ENCODE measurements around the gene CR1L. TPM values are rescaled to one million over a fixed set of nuclear protein-coding genes. Genes with fewer than 3 reads are reported as not detected.

Gene CR1L
- total and polyA plus RNA-seq, 9 of the 15 experiments (the other 6 are each of a cell fraction or from before 2014, with no cell fraction given): 10.1 to 74.8 (median 34.3) TPM

GRCh38 chr1:207752456-207752998, 107.6 kb downstream of the CR1L start (continued):
- TF ChIP-seq SMARCC2 (IDR thresholded peaks at IDR 0.05; ENCODE audit: low read depth): 0 out of 2 replicates have a peak, but pooled peaks have one; percentile 58
- TF ChIP-seq ZBTB7A (IDR thresholded peaks at IDR 0.05; ENCODE audit: borderline replicate concordance, control insufficient read depth, low read depth, low read length): peak; percentile 24; the same call in 1 of the 2 replicates
- TF ChIP-seq CREB5 (CRISPR knock-in tag; IDR thresholded peaks at IDR 0.05): no peak
- no peak for TF ChIP-seq PCBP2 (IDR thresholded peaks at IDR 0.05; ENCODE audit: low read depth, low read length, poor library complexity, severe bottlenecking)
- no peak for TF ChIP-seq CSDE1 (IDR thresholded peaks at IDR 0.05)
- no peak for TF ChIP-seq ELF4 (CRISPR knock-in tag; IDR thresholded peaks at IDR 0.05)
- TF ChIP-seq ZNF174 (CRISPR knock-in tag; IDR thresholded peaks at IDR 0.05): no peak
- TF ChIP-seq ZBTB17 (CRISPR knock-in tag; IDR thresholded peaks at IDR 0.05): peak; percentile 50; the same call in 1 of the 2 replicates
- TF ChIP-seq TGIF2 (CRISPR knock-in tag; IDR thresholded peaks at IDR 0.05): no peak
- no peak for TF ChIP-seq ZBTB26 (CRISPR knock-in tag; IDR thresholded peaks at IDR 0.05)
- TF ChIP-seq TEAD2 (tag; IDR thresholded peaks at IDR 0.05): no peak
- 0 out of 2 replicates have a peak, but pooled peaks have one; percentile 58 for TF ChIP-seq ZNF224 (CRISPR knock-in tag; IDR thresholded peaks at IDR 0.05)
- TF ChIP-seq TBP (optimal IDR thresholded peaks at IDR 0.05; ENCODE audit: low read depth, low read length): no peak
- no peak for TF ChIP-seq DIDO1 (tag; IDR thresholded peaks at IDR 0.05; ENCODE audit: low read depth)
- TF ChIP-seq IFI16 (CRISPR knock-in tag; IDR thresholded peaks at IDR 0.05): no peak
- no peak for TF ChIP-seq ZBTB34 (CRISPR knock-in tag; IDR thresholded peaks at IDR 0.05)
- TF ChIP-seq TBL1XR1 (IDR thresholded peaks at IDR 0.05; ENCODE audit: low read length in 2 of 2): no peak
- 0 out of 2 replicates have a peak, but pooled peaks have one; percentile 50 for TF ChIP-seq ZNF431 (CRISPR knock-in tag; IDR thresholded peaks at IDR 0.05)
- no peak for TF ChIP-seq HSF4 (CRISPR knock-in tag; IDR thresholded peaks at IDR 0.05; ENCODE audit: borderline replicate concordance)
- TF ChIP-seq MEIS2 (IDR thresholded peaks at IDR 0.05; ENCODE audit: partially characterized antibody): no peak
- TF ChIP-seq RBM17 (IDR thresholded peaks at IDR 0.05; ENCODE audit: borderline replicate concordance, low read depth, low read length): no peak
- no peak for TF ChIP-seq CEBPB (tag; IDR thresholded peaks at IDR 0.05)
- no peak for TF ChIP-seq HNRNPUL1 (IDR thresholded peaks at IDR 0.05; ENCODE audit: low read length)
- no peak for TF ChIP-seq STAT5B (CRISPR knock-in tag; IDR thresholded peaks at IDR 0.05)
- TF ChIP-seq DMBX1 (CRISPR knock-in tag; IDR thresholded peaks at IDR 0.05; ENCODE audit: borderline replicate concordance): no peak

Measured in K562 (cell line).